NCI-H82 treated with DMSO at 0.1 percent for 48 hours (cell line): ENCODE results near the gene ENO3.
"Not testable (repeated sequence)": the region's sequence is repeated elsewhere in the genome, so short reads cannot be mapped to it uniquely, and the experiment has no call there.

Source experiments
- DNase-seq: peaks from one replicate; lab custom pipeline; 2025; ENCODE audit not compliant: unreplicated experiment; lab: John Stamatoyannopoulos, UW

ENO3 gene

DNA sequence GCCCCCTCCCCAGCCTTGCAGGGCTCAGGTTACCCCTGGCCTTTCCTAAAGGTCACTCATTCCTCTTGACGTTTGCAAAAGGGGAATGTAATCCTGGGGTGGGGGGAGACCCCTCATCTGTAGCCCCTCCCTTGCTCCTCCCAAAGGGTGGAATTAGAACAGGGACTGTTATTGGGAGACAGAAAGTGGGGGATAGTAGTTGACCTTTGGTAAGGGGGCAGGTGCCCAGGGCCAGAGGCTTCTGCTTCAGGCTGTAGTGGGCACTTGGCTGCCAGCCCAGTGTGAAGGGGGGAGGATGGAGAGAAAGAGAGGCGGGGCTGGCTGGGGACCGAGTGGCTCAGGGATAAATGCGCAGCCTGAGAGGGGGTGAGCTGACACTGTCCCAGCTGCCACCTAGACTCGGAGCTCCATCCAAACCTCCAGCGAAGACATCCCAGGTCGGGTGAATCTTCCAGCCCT lies at the start of gene ENO3:
ENO3 (plus strand) TSS at position 374 of the 459 bp plus-strand sequence. CDS start 711 bp downstream, outside the sequence.
- DNase-seq: peak; percentile 79

DNA sequence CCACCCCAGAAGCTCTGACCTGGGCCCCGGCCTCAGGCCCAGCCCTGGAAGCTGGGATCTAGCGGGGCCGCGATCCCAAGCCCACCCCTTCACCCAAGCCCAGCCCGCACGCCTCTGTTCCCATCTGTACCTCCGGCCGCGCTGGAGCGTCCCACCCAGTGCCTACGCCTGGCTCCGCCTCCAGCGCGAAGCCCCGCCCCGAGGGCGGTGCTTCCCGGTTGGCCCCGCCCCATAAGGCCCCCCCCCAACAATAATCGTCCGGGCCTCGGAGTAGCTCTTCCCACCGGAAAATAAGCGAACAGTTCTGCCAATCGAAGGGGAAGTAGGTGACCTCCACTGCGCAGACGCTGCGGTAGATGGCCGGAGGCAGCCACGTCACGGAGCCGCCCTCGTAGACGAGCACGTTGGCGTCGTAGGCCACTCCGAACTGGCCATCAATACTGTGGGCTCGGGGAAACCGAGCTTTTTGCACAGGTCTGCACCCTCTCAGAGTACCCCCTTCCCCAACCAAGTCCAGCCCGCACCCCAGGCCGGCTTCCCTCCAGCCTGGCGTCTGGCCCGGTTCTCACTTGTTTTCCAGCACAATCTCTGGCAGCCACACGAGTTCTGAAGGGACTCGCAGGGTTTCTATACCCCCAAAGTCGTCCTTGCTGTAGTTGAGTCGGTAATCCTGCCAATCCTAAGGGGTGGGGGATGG lies 49.1 kb upstream of the ENO3 start:
- DNase-seq: no peak

DNA sequence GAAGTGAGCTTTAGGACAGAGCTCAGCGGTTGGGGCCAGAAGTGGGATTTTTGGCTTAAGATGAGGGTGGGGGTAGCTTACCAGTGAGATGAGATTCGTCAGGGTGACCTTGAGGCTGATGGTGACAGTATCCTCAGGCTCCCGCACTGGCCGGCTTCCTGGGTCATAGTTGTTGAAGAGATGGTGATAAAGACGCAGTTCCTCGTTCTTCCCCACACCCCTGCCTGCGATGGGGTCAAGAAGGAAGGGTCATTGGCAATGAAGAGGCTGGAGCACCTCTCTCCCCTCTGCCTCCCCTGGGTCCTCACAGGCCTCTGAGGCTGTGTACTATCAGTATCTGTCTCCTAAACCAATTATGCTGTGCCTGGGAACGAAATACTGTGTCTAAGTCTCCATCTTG lies 48.4 kb upstream of the ENO3 start:
- DNase-seq: peak; percentile 50

DNA sequence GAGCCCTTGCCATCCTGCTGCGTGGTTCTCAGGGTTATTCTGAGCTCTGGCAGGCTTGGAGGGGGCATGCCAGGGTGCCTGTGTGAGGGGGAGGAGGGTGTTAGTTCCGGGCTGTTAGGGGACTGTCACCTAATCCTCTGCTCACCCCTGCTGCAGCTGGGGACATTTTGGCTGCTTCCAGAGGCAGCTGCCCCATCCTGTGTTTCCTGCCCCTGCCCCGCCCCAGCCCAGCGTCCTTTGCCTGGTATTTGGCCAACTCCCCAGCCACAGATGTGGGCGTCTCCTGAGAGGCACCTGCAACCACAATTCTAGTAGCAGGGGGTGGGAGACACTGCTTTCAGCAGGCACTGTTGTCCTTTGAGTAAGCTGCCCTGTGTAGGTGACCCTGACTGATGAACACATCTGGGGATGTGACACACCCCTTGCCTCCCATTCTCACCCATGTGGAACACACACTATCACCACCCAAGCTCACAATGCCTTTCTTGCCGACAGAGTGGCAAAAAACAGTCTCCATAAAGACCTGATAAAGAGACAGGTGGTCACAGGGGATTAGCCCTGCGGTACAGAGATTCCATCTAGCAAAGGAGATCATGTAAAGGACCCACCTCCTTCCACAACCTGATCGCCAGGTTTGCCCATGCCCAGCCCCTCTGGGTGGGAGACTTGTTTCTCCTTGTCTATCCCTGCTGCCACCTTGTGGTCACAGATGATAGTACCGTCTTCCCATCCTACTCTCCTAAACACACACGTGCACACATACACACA lies 47.7 kb upstream of the ENO3 start, which contains the start of gene CHRNE:
CHRNE (minus strand) TSS at position 48 of the 768 bp plus-strand sequence; CDS start at position 13, 35 bp downstream.
- peak; percentile 78 for DNase-seq

DNA sequence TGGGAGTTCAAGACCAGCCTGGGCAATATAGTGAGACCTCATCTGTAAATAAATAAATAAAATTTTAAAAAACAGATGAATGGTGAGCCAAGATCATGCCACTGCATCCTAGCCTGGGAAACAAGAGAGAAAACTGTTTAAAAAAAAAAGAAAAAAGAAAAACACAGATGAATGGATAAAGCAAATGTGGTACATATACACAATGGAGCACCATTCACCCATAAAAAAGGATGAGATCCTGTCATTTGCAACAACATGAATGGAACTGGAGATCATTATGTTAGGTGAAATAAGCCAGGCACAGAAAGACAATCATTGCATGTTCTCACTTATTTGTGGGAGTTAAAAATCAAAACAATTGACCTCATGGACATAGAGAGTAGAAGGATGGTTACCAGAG lies 44.3 kb upstream of the ENO3 start:
- DNase-seq: not testable (repeated sequence)

DNA sequence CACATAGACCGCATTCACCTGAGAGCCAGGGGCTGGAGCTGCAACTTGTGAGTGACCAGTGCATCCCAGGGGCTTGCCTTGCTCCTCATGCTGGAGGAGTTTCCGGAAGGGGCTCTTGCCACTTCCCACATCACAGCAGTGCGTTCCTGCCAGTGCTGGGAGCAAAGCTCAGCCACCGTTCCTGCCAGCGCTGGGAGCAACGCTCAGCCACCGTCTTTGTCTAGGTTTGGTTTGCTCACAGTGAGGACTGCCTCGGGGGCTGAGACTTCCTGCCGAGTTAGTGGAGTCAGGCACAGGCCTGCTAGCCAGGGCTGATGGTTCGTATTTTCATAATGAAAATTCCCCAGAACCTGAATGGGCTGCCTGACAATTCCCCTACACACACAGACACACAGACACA lies 42.6 kb upstream of the ENO3 start:
- DNase-seq: no peak

DNA sequence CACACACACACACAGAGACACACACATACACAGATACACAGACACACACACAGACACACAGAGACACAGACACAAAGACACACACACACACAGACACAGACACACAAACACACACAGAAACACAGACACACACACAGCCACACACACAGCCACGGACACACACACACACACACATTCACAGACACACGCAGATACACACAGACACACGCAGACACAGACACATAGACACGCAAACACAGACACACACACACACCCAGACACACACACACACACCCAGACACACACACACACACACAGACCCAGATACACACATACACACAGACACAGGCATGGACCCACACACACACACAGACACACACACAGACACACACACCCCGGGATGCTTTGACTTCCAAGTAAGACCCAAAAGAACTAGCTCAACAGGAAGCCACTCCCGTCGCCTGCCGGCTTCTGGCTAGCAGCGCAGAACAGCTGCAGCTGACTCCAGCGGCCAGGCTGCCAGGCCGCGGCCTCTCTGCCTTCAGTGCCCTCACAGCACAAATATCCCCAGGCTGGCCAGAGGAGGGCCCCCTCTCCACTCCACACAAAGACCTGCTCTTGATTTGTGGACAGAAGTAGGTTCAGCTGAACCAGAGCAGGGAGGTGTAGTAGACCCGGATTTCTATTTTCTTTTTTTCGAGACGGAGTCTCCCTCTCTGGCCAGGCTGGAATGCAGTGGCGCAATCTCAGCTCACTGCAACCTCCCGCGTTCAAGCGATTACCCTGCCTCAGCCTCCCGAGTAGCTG lies 42.0 kb upstream of the ENO3 start:
- peak; percentile 65 for DNase-seq

DNA sequence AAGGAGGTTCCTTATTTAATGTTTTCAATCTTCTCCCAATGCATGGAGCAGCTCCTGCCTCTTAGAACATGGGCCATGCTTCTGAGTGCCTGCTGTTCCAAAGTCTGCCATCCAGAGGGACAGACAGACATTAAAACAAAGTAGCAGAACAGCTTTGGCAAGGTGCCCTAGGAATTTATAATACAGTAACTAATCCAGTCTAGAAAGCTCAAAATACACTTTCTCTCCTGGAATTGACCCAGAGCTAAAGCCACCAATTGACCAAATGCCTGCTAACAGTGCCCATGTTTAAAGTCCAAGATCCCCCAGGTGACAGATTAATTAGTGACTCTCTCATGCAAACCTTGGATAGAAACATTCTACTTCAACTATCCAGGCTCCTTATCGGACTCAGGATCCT lies 36.9 kb upstream of the ENO3 start:
- no peak for DNase-seq

DNA sequence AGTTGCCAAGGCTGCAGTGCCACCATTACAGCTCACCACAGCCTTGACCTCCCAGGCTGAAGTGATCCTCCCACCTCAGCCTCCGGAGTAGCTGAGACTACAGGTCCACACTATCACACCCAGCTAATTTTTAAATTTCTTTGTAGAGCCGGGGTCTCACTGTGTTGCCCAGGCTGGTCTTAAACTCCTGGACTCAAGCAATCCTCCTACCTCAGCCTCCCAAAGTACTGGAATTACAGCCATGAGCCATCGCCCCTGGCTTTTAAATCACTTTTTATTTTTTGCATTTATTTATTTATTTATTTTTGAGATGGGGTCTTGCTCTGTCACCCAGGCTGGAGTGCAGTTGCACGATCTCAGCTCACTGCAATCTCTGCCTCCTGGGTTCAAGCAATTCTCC lies 36.4 kb upstream of the ENO3 start:
- DNase-seq: not testable (repeated sequence)

DNA sequence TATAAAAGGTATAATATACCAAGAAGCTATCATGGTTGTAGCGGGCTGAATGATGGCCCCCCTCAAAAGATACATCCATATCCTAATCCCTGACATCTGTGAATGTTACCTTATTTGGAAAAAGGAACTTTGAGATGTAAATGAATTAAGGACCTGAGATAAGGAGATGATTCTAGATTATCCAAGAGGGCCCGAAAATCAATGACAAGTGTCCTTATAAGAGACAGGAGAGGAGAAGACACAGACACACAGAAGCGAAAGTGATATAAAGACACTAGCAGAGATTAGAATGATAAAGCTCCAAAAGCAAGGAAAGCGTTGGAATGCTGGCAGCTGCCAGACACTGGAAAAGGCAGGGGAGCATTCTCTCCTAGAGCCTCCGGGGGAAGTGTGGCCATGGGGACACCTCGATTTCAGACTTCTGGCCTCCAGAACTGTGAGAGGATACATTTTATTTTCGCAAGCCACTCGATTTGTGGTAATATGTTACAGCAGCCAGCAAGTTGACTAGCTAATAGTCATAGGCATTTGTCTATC lies 31.3 kb upstream of the ENO3 start:
- peak; percentile 19 for DNase-seq

DNA sequence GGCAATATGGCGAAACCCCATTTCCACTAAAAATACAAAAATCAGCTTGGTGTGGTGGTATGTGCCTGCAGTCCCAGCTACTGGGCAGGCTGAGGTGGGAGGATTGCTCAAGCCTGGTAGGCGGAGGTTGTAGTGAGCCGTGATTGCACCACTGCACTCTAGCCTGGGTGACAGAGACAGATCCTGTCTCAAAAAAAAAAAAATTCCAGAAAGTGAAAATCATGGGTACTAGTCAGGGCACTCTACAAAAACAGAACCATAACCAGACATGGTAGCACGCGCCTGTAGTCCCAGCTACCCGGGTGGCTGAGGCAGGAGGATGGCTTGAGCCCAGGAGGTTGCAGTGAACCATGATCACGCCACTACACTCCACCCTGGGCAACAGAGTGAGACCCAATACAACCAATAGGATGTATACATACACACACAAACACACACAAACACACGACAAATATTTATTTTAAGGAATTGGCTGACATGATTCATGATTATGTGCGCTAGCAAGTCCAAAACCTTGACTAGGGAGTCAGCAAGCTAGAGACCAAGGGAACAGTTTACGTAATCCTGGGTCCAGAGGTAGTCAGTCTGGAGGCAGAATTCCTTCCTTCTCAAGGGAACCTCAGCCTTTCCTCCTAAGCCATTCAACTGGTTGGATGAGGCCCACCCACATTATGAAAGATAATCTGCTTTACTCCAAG lies 30.4 kb upstream of the ENO3 start:
- no peak for DNase-seq

DNA sequence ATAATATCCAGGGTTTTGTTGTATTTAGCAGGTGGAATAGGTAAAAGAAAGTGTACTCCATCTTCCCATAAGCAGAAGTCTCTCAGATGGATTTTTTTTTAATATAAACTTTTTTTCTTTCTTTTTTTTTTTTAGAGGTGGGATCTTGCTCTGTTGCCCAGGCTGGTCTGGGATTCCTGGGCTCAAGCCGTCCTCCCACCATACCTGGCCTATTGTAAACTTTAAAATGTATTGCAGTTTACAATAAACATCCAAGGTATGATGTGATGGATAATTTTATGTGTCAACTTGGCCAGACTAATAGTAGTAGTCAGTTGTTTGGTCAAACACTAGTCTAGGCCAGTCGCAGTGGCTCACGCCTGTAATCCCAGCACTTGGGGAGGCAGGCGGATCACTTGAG lies 29.6 kb upstream of the ENO3 start:
- DNase-seq: no peak

DNA sequence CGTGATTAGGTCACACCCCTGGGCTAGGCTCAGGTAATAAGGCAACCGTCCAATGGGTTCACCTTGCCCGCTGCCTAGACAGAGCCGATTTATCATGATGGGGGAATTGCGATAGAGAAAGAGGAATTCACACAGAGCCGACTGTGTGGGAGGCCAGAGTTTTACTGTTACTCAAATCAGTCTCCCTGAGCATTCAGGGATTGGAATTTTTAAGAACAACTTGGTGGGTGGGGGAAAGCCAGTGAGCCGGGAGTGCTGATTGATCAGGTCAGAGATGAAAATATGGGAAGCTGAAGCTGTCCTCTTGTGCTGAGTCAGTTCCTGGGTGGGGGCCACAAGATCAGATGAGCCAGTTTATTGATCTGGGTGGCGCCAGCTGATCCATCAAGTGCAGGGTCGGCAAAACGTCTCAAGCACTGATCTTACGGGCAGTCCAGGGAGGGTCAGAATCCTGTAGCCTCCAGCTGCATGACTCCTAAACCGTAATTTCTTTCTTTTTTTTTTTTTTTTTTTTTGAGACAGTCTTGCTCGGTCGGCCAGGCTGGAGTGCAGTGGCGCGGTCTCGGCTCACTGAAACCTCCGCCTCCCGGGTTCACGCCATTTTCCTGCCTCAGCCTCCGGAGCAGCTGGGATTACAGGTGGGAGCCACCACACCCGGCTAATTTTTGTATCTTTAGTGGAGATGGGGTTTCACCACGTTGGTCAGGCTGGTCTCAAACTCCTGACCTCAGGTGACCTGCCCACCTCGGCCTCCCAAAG lies 24.2 kb upstream of the ENO3 start:
- DNase-seq: not testable (repeated sequence)

DNA sequence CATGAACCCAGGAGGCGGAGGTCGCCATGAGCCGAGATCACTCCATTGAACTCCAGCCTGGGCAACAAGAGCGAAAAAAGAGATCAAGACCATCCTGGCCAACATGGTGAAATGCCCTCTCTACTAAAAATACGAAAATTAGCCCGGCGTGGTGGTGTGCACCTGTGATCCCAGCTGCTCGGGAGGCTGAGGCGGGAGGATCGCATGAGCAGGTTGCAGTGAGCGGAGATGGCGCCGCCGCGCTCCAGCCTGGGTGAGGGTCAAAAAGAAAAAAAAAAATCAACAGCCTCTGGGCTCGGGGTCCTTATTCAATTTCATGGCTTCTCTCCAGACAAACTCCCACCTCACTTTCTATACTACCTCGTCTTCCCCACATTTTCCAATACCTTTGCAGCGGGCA lies 22.0 kb upstream of the ENO3 start:
- no peak for DNase-seq

DNA sequence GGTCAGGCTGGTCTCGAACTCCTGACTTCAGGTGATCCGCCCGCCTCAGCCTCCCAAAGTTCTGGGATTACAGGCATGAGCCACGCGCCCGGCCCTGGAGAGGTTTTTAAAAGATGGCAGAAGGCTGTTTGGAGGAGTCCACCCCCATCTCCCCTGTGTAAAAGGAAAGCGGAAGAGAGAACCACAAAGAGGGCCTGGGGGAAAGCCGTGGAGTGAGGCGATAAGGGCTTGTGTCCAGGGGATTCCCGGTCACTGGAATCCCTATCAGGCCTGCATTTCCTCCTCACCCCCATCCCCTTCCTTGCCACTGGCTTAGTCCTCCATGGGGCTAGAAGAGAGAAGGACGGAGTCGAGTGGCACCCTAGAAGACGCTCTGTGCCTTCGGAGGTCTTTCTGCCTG lies 19.0 kb upstream of the ENO3 start, which contains the start of gene GP1BA:
GP1BA (plus strand) TSS at position 315 of the 400 bp plus-strand sequence. CDS start 328 bp downstream, outside the sequence.
- no peak for DNase-seq

DNA sequence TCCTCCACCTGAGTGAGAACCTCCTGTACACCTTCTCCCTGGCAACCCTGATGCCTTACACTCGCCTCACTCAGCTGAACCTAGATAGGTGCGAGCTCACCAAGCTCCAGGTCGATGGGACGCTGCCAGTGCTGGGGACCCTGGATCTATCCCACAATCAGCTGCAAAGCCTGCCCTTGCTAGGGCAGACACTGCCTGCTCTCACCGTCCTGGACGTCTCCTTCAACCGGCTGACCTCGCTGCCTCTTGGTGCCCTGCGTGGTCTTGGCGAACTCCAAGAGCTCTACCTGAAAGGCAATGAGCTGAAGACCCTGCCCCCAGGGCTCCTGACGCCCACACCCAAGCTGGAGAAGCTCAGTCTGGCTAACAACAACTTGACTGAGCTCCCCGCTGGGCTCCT lies 18.2 kb upstream of the ENO3 start:
- no peak for DNase-seq

DNA sequence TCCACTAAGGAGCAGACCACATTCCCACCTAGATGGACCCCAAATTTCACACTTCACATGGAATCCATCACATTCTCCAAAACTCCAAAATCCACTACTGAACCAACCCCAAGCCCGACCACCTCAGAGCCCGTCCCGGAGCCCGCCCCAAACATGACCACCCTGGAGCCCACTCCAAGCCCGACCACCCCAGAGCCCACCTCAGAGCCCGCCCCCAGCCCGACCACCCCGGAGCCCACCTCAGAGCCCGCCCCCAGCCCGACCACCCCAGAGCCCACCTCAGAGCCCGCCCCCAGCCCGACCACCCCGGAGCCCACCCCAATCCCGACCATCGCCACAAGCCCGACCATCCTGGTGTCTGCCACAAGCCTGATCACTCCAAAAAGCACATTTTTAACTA lies 17.3 kb upstream of the ENO3 start:
- no peak for DNase-seq

DNA sequence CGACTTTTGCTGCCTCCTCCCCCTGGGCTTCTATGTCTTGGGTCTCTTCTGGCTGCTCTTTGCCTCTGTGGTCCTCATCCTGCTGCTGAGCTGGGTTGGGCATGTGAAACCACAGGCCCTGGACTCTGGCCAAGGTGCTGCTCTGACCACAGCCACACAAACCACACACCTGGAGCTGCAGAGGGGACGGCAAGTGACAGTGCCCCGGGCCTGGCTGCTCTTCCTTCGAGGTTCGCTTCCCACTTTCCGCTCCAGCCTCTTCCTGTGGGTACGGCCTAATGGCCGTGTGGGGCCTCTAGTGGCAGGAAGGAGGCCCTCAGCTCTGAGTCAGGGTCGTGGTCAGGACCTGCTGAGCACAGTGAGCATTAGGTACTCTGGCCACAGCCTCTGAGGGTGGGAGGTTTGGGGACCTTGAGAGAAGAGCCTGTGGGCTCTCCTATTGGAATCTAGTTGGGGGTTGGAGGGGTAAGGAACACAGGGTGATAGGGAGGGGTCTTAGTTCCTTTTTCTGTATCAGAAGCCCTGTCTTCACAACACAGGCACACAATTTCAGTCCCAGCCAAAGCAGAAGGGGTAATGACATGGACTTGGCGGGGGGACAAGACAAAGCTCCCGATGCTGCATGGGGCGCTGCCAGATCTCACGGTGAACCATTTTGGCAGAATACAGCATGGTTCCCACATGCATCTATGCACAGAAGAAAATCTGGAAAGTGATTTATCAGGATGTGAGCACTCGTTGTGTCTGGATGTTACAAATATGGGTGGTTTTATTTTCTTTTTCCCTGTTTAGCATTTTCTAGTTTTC lies 16.5 kb upstream of the ENO3 start:
- DNase-seq: no peak

DNA sequence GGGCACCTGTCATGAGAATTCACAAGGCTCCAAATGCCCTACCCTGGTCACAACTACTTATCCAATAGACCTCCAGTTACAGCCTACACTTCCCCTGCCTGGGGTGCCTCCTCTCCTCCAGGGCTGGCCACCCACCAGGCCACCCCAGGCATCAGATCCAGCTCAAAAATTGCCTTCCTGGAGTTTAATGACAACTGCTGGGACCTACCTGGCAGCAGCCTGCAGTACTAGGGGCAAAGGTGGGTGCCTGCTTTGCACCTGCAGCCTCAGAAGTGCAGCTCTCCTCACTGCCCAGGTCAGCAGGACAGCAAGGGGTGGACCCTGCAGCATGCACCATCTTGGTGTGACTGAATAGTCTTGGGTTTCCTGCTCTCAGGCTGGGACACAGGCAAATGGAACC lies 15.3 kb upstream of the ENO3 start:
- DNase-seq: no peak
